Liver (tissue), 9 donors: ENCODE results near the gene TNN. TPM values are rescaled to one million over a fixed set of nuclear protein-coding genes. Genes with fewer than 3 reads are reported as not detected.
A peak's percentile ranks its signal among the peaks of the same experiment; 100 is the strongest.

Experiments
- DNase-seq: peaks from one replicate; pipeline ENCODE4 v3.0.0-alpha.2; 2017; ENCODE audit warnings: low spot score
- H3K27ac ChIP-seq, 2 donors: one replicate each; pipeline ENCODE4 v1.7.0; 2013; ENCODE audit warnings: inconsistent platforms in 2 of 2, low read length in 2 of 2, control low read depth in 1 of 2, low read depth in 1 of 2, mild to moderate bottlenecking in 1 of 2
- H3K27me3 ChIP-seq, 4 donors: one replicate each; pipeline versions ENCODE4 v1.6.1 to v1.7.0; 2013; ENCODE audit warnings: low read length in 3 of 4, inconsistent platforms in 1 of 4, mild to moderate bottlenecking in 1 of 4, moderate library complexity in 1 of 4; ENCODE audit not compliant: control insufficient read depth in 4 of 4, insufficient read depth in 4 of 4
- H3K36me3 ChIP-seq, 4 donors: one replicate each; pipeline versions ENCODE4 v1.6.1 to v1.7.0; 2013; ENCODE audit warnings: low read length in 3 of 4, mild to moderate bottlenecking in 3 of 4, low read depth in 1 of 4, moderate library complexity in 1 of 4; ENCODE audit not compliant: control insufficient read depth in 4 of 4, insufficient read depth in 3 of 4
- H3K4me1 ChIP-seq, 4 donors: one replicate each; pipeline versions ENCODE4 v1.6.1 to v1.7.0; 2013; ENCODE audit warnings: low read length in 3 of 4, mild to moderate bottlenecking in 3 of 4, moderate library complexity in 1 of 4; ENCODE audit not compliant: control insufficient read depth in 4 of 4, insufficient read depth in 4 of 4
- H3K4me3 ChIP-seq, 3 donors: one replicate each; pipeline versions ENCODE4 v1.6.1 to v1.7.0; 2013; ENCODE audit warnings: low read length in 3 of 3, control low read depth in 1 of 3, low read depth in 1 of 3, mild to moderate bottlenecking in 1 of 3
- H3K9ac ChIP-seq, 2 donors: one replicate each; pipeline ENCODE4 v1.7.0; 2013; ENCODE audit warnings: low read length in 2 of 2, mild to moderate bottlenecking in 2 of 2, moderate library complexity in 2 of 2, control low read depth in 1 of 2, low read depth in 1 of 2
- H3K9me3 ChIP-seq, 4 donors: one replicate each; pipeline versions ENCODE4 v1.6.1 to v1.7.0; 2013; ENCODE audit warnings: low read length in 3 of 4; ENCODE audit not compliant: control insufficient read depth in 4 of 4
- ATF3 ChIP-seq: IDR thresholded peaks from 2 replicates; pipeline ENCODE4 v1.6.1; 2016; ENCODE audit warnings: antibody characterized with exemption
- CTCF ChIP-seq: fragments of 150-350 bp; IDR thresholded peaks from 2 replicates; pipeline ENCODE4 v1.5.1; 2017; ENCODE audit warnings: improper control_type of control experiment, low read depth, low read length; ENCODE audit not compliant: missing input control
- EGR1 ChIP-seq, 2 donors: IDR thresholded peaks; 2 replicates each; pipeline ENCODE4 v1.6.1; 2016 to 2018; ENCODE audit warnings: antibody characterized with exemption in 2 of 2, low read depth in 2 of 2
- FOXA1 ChIP-seq: IDR thresholded peaks from 2 replicates; pipeline ENCODE4 v1.6.1; 2016; ENCODE audit warnings: antibody characterized with exemption
- FOXA2 ChIP-seq: IDR thresholded peaks from 2 replicates; pipeline ENCODE4 v1.6.1; 2016; ENCODE audit warnings: antibody characterized with exemption
- GABPA ChIP-seq, 2 donors: IDR thresholded peaks in 1 of 2; conservative IDR thresholded peaks in 1 of 2; 2 replicates each; pipeline ENCODE4 v1.6.1; 2016; ENCODE audit warnings: antibody characterized with exemption in 2 of 2, mild to moderate bottlenecking in 1 of 2, moderate library complexity in 1 of 2
- HNF4A ChIP-seq, 2 donors: conservative IDR thresholded peaks; 2 replicates each; pipeline ENCODE4 v1.6.1; 2016; ENCODE audit warnings: antibody characterized with exemption in 2 of 2, mild to moderate bottlenecking in 2 of 2
- HNF4G ChIP-seq: IDR thresholded peaks from 2 replicates; pipeline ENCODE4 v1.6.1; 2016; ENCODE audit warnings: antibody characterized with exemption
- JUND ChIP-seq, 2 donors: IDR thresholded peaks; 2 replicates each; pipeline ENCODE4 v1.6.1; 2016; ENCODE audit warnings: antibody characterized with exemption in 2 of 2
- MAX ChIP-seq: IDR thresholded peaks from 2 replicates; pipeline ENCODE4 v1.6.1; 2016; ENCODE audit warnings: antibody characterized with exemption
- NR2F2 ChIP-seq: IDR thresholded peaks from 2 replicates; pipeline ENCODE4 v1.6.1; 2016; ENCODE audit warnings: antibody characterized with exemption
- RAD21 ChIP-seq, 2 donors: IDR thresholded peaks; 2 replicates each; pipeline ENCODE4 v1.6.1; 2016; ENCODE audit warnings: antibody characterized with exemption in 2 of 2, mild to moderate bottlenecking in 2 of 2
- REST ChIP-seq: IDR thresholded peaks from 2 replicates; pipeline ENCODE4 v1.6.1; 2016; ENCODE audit warnings: antibody characterized with exemption, mild to moderate bottlenecking
- RXRA ChIP-seq, 2 donors: IDR thresholded peaks; 2 replicates each; pipeline ENCODE4 v1.6.1; 2017 to 2018; ENCODE audit warnings: antibody characterized with exemption in 2 of 2, mild to moderate bottlenecking in 1 of 2
- SP1 ChIP-seq: IDR thresholded peaks from 2 replicates; pipeline ENCODE4 v1.6.1; 2018; ENCODE audit warnings: antibody characterized with exemption, mild to moderate bottlenecking
- TAF1 ChIP-seq: conservative IDR thresholded peaks from 2 replicates; pipeline ENCODE4 v1.6.1; 2016; ENCODE audit warnings: antibody characterized with exemption, mild to moderate bottlenecking
- YY1 ChIP-seq: IDR thresholded peaks from 2 replicates; pipeline ENCODE4 v1.6.1; 2016; ENCODE audit warnings: antibody characterized with exemption, mild to moderate bottlenecking
- ZBTB33 ChIP-seq: IDR thresholded peaks from 2 replicates; pipeline ENCODE4 v1.6.1; 2016; ENCODE audit warnings: antibody characterized with exemption
- WGBS: extraction: QIAGEN DNeasy Blood & Tissue Kit; methylation state at CpG from one replicate; pipeline ENCODE4 v1.1.7; 2013; 5-methylcytosine and 5-hydroxymethylcytosine counted together
- polyA plus RNA-seq, 2 donors: library from polyadenylated mRNA; stranded (reverse) in 1 of 2; unstranded in 1 of 2; fragments of 200-250 nt in 1 of 2; fragments of >200 nt in 1 of 2; fragmentation: Nextera tagmentation in 1 of 2; extraction: Ambion mirVana in 1 of 2; gene quantifications; one replicate each; pipeline versions ENCODE4 v1.2.1 to v1.2.3, GENCODE V29; 2013 to 2015
- total RNA-seq, 2 donors: library from RNA; depleted of rRNA; stranded (reverse); fragments of >200 nt; gene quantifications; one replicate each; pipeline ENCODE4 v1.2.3, GENCODE V29; 2014
- donor health status: healthy.
- donor health status: healthy.
- donor health status: healthy.
- donor health status: healthy.
- donor health status: healthy.

The TNN gene
- total and polyA plus RNA-seq, 4 donors: 0.11 to 1.8 (median 0.80) TPM

- no peaks in the 10 kb centered on the region for H3K9me3 ChIP-seq
- peaks cover 0 to 14% (median 7%) of the 10 kb centered on the region in 4 donors for H3K36me3 ChIP-seq
- peak; percentile 85 for DNase-seq
- no peak overlapping the region for H3K4me3 ChIP-seq
- peaks cover 3 to 20% (median 17%) of the 10 kb centered on the region in 4 donors for H3K4me1 ChIP-seq
- no peaks in the 10 kb centered on the region for H3K27me3 ChIP-seq
- 22% methylated on average over 11 of the region's 11 CpGs for WGBS
- H3K9ac ChIP-seq: no peak overlapping the region
- no peak overlapping the region for H3K27ac ChIP-seq
- TF ChIP-seq RXRA (IDR thresholded peaks at IDR 0.05): peak in 1 of 2 donors; percentile 22
- no peak for TF ChIP-seq TAF1
- TF ChIP-seq HNF4A (conservative IDR thresholded peaks at IDR 0.05): peak in 1 of 2 donors; percentile 11
- TF ChIP-seq ZBTB33: no peak
- no peak for TF ChIP-seq GABPA (IDR thresholded peaks at IDR 0.05 in 1 of 2, conservative IDR thresholded peaks at IDR 0.05 in 1 of 2)
- TF ChIP-seq HNF4G: peak; percentile 6
- TF ChIP-seq EGR1 (IDR thresholded peaks at IDR 0.05; ENCODE audit: low read depth in 2 of 2): no peak
- TF ChIP-seq RAD21 (IDR thresholded peaks at IDR 0.05): peak; percentile 94 to 98
- no peak for TF ChIP-seq NR2F2
- peak; percentile 26 for TF ChIP-seq FOXA2
- no peak for TF ChIP-seq ATF3
- peak; percentile 84 for TF ChIP-seq CTCF
- no peak for TF ChIP-seq FOXA1
- no peak for TF ChIP-seq MAX
- no peak for TF ChIP-seq YY1
- no peak for TF ChIP-seq SP1
Measured at GRCh38 chr1:175154629-175155472, 87.2 kb downstream of the TNN start.

DNA sequence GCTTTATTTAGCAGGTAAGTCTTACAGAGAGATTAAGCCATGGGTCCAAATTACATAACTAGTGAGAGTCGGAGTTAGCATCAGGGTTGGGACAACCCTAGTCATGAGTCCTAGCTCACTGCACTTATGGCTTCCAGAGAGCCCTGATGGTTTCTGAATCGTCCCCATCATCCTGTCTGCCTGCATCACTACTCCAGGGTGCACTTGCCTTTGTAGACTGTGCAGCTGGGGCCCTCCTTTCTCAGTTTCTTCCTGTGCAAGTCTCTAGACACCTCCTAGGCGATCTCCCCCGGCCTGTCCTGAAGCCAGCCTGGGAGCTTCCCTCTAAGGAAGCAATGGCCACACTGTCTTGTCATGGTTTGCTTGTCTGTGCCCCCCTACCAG is 87.8 kb downstream of the TNN start:
- no peak overlapping the region for H3K4me3 ChIP-seq
- TF ChIP-seq RAD21 (IDR thresholded peaks at IDR 0.05): no peak
- no peak for TF ChIP-seq YY1
- no peak for TF ChIP-seq RXRA (IDR thresholded peaks at IDR 0.05)
- TF ChIP-seq ZBTB33: no peak
- no peak for TF ChIP-seq REST
- TF ChIP-seq HNF4A (conservative IDR thresholded peaks at IDR 0.05): no peak
- no peak for TF ChIP-seq EGR1 (IDR thresholded peaks at IDR 0.05; ENCODE audit: low read depth in 2 of 2)
- TF ChIP-seq ATF3: no peak
- TF ChIP-seq HNF4G: no peak
- no peak for TF ChIP-seq JUND (IDR thresholded peaks at IDR 0.05)
- peaks cover 3 to 15% (median 14%) of the 10 kb centered on the region in 4 donors for H3K4me1 ChIP-seq
- WGBS: 69% methylated on average over 4 of the region's 4 CpGs
- no peaks in the 10 kb centered on the region for H3K27me3 ChIP-seq
- peaks cover 1 to 20% (median 13%) of the 10 kb centered on the region in 4 donors for H3K36me3 ChIP-seq
- H3K27ac ChIP-seq: peak overlapping the region in 1 of 2 donors; percentile 67
- H3K9me3 ChIP-seq: no peaks in the 10 kb centered on the region
- DNase-seq: no peak
- no peak overlapping the region for H3K9ac ChIP-seq
